PC-9 (cell line): Measurements from ENCODE around the gene TSEN34. TPM values are rescaled to one million over a fixed set of nuclear protein-coding genes. Genes with fewer than 3 reads are reported as not detected.
A peak's percentile ranks its signal among the peaks of the same experiment; 100 is the strongest.
"Not testable (repeated sequence)": the region's sequence is repeated elsewhere in the genome, so short reads cannot be mapped to it uniquely, and the experiment has no call there.

Experiments used
- BruUV-seq: library from RNA; stranded (reverse); fragments of 400-500 nt; replicated peaks from 2 replicates; lab custom pipeline; 2021; lab: Mats Ljungman, UMichigan
- CTCF ChIA-PET: fragments of 300-600 bp; sonication (Branson Sonifier 250); formaldehyde crosslinking; loops from one replicate; lab custom pipeline; 2022; ENCODE audit warnings: antibody characterized with exemption; lab: Charles Lee
- POLR2A ChIA-PET: fragments of 300-600 bp; sonication (Branson Sonifier 250); formaldehyde crosslinking; loops from one replicate; lab custom pipeline; 2022; ENCODE audit warnings: antibody characterized with exemption; ENCODE audit not compliant: unreplicated experiment; lab: Charles Lee
- DNase-seq, 2 experiments: peaks; one replicate each; pipeline versions ENCODE4 v3.0.0 to v3.0.0-alpha.2; 2015 to 2022; ENCODE audit warnings: mixed read lengths in 1 of 2
- H2AFZ ChIP-seq: fragments of 200-600 bp; sonication (generic); 2 replicates; pipeline ENCODE4 v1.8.1; 2017; ENCODE audit warnings: antibody characterized with exemption
- H3F3A ChIP-seq: fragments of 200-600 bp; sonication (generic); 2 replicates; pipeline ENCODE4 v1.8.1; 2017; ENCODE audit warnings: antibody characterized with exemption, mild to moderate bottlenecking, low read depth; ENCODE audit not compliant: insufficient read depth
- H3K27ac ChIP-seq: fragments of 200-600 bp; sonication (generic); 2 replicates; pipeline ENCODE4 v1.6.1; 2016; ENCODE audit warnings: mixed run types
- H3K27me3 ChIP-seq: fragments of 200-600 bp; sonication (generic); 2 replicates; pipeline ENCODE4 v1.6.1; 2016; ENCODE audit warnings: low read depth, mixed run types; ENCODE audit not compliant: insufficient read depth
- H3K36me3 ChIP-seq: fragments of 200-600 bp; sonication (generic); 2 replicates; pipeline ENCODE4 v1.6.1; 2016; ENCODE audit warnings: low read depth, mixed run types
- H3K4me1 ChIP-seq: fragments of 200-600 bp; sonication (generic); replicated peaks from 2 replicates; pipeline ENCODE4 v1.6.1; 2016; ENCODE audit warnings: mixed run types; ENCODE audit not compliant: insufficient read depth
- H3K4me2 ChIP-seq: fragments of 200-600 bp; sonication (generic); 2 replicates; pipeline ENCODE4 v1.6.1; 2017; ENCODE audit warnings: mixed run types
- H3K4me3 ChIP-seq: fragments of 200-600 bp; sonication (generic); 2 replicates; pipeline ENCODE4 v1.6.1; 2016; ENCODE audit warnings: mixed run types
- H3K79me2 ChIP-seq: fragments of 200-600 bp; sonication (generic); 2 replicates; pipeline ENCODE4 v1.6.1; 2017; ENCODE audit warnings: low read depth, mixed run types
- H3K9me2 ChIP-seq: fragments of 200-600 bp; sonication (generic); 2 replicates; pipeline ENCODE4 v1.8.1; 2017; ENCODE audit warnings: mild to moderate bottlenecking; ENCODE audit not compliant: insufficient read depth
- H3K9me3 ChIP-seq: fragments of 200-600 bp; sonication (generic); 2 replicates; pipeline ENCODE4 v1.8.1; 2016; ENCODE audit warnings: low read depth; ENCODE audit not compliant: insufficient read depth
- H4K20me1 ChIP-seq: fragments of 200-600 bp; sonication (generic); 2 replicates; pipeline ENCODE4 v1.8.1; 2017; ENCODE audit not compliant: insufficient read depth
- CTCF ChIP-seq: fragments of 200-600 bp; sonication (generic); conservative IDR thresholded peaks from 2 replicates; pipeline ENCODE4 v1.6.1; 2017; ENCODE audit warnings: mixed run types, antibody characterized with exemption, mild to moderate bottlenecking, moderate library complexity
- EZH2 ChIP-seq: fragments of 200-600 bp; sonication (generic); IDR thresholded peaks from 2 replicates; pipeline ENCODE4 v1.8.0; 2017; ENCODE audit warnings: antibody characterized with exemption, low read depth
- intact Hi-C: fragments of 100-400 bp; cut with micrococcal nuclease; formaldehyde crosslinking; loops from one replicate; pipeline ENCODE4 v1.10.0; 2022; ENCODE audit not compliant: unreplicated experiment
- total RNA-seq: library from RNA; stranded (reverse); gene quantifications from 2 replicates; pipeline ENCODE4 v1.2.3, GENCODE V29; 2021

TSEN34 gene
- total RNA-seq, 1 experiment from 2014 or later = 134 TPM

- peaks cover 15% of the 10 kb centered on the region for H3K4me1 ChIP-seq
- no peaks in the 10 kb centered on the region for H3K9me3 ChIP-seq
- peaks cover 36% of the 10 kb centered on the region for H3K79me2 ChIP-seq
- peaks cover 7% of the 10 kb centered on the region; the same call in 1 of the 2 replicates for H3F3A ChIP-seq
- intact Hi-C loops = no loop called here
- H2AFZ ChIP-seq = no peak overlapping the region
- BruUV-seq = no TSS peak
- H3K4me2 ChIP-seq = peak overlapping the region; percentile 85; the same call in 1 of the 2 replicates
- H3K27ac ChIP-seq = no peak overlapping the region
- H3K4me3 ChIP-seq = no peak overlapping the region
- peaks cover 1% of the 10 kb centered on the region; the same call in 1 of the 2 replicates for H4K20me1 ChIP-seq
- no peaks in the 10 kb centered on the region for H3K9me2 ChIP-seq
- no peaks in the 10 kb centered on the region for H3K27me3 ChIP-seq
- TF ChIP-seq CTCF = no peak
- TF ChIP-seq EZH2 = no peak
- peaks cover 15% of the 10 kb centered on the region for H3K36me3 ChIP-seq
- ChIA-PET POLR2A (interaction anchor here (0.7 to 0.8 kb wide), 2 partner anchors 33 to 316 kb away, joined by 9 to 13 read pairs; partner anchors contain the start of gene LENG1), CTCF (no interaction called here)
- no peak for DNase-seq
Observed at GRCh38 chr19:54193011-54193410, 1.9 kb downstream of the TSEN34 start.

- H3K4me3 ChIP-seq, POLR2A ChIA-PET, H4K20me1 ChIP-seq, H3F3A ChIP-seq, H3K9me2 ChIP-seq, H3K27me3 ChIP-seq, H3K4me2 ChIP-seq, H3K9me3 ChIP-seq, CTCF ChIA-PET, DNase-seq, H3K27ac ChIP-seq, intact Hi-C loops, H2AFZ ChIP-seq, BruUV-seq: not testable (repeated sequence)
- Histone ChIP-seq H3K36me3 (peaks cover 15% of the 10 kb centered on the region), H3K4me1 (peaks cover 14% of the 10 kb centered on the region), H3K79me2 (peaks cover 25% of the 10 kb centered on the region)
Observed at GRCh38 chr19:54194463-54194862, 3.4 kb downstream of the TSEN34 start.

GRCh38 chr19:54196536-54196935 is 5.4 kb downstream of the TSEN34 start:
- BruUV-seq = no TSS peak
- intact Hi-C loops = no loop called here
- Histone ChIP-seq H3F3A (peaks cover 15% of the 10 kb centered on the region), H3K9me2 (no peaks in the 10 kb centered on the region), H3K79me2 (peaks cover 33% of the 10 kb centered on the region), H3K4me2 (no peak overlapping the region), H3K27ac (no peak overlapping the region), H3K36me3 (peaks cover 20% of the 10 kb centered on the region), H4K20me1 (peaks cover 5% of the 10 kb centered on the region), H2AFZ (no peak overlapping the region), H3K4me1 (peaks cover 14% of the 10 kb centered on the region), H3K27me3 (no peaks in the 10 kb centered on the region), H3K4me3 (no peak overlapping the region), H3K9me3 (no peaks in the 10 kb centered on the region)
- ChIA-PET CTCF (no interaction called here), POLR2A (no interaction called here)
- TF ChIP-seq CTCF (no peak), EZH2 (no peak)
- no peak for DNase-seq

DNA sequence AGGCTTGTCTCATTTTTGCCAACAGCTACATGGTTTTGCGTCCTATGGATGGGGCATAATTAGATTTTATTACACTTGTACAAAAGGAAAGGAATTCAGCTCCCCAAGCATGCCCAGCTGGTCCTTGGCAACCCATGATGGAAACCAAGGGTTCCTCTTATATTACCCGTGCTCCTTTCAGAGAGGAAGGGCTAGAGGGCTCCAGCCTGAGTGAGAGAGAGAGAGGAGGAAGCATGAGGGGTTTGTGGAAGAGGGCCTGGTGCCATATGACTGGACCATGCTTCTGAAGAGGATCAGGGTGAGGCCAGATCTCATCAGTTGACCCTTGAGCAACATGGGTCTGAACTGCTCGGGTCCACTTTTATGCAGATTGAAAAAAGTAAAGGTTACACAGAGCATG is 6.0 kb downstream of the TSEN34 start:
- no peak overlapping the region for H2AFZ ChIP-seq
- CTCF ChIA-PET = no interaction called here
- H4K20me1 ChIP-seq = peaks cover 11% of the 10 kb centered on the region
- H3K27me3 ChIP-seq = no peaks in the 10 kb centered on the region
- TF ChIP-seq EZH2 (no peak), CTCF (no peak)
- BruUV-seq = no TSS peak
- H3F3A ChIP-seq = peaks cover 21% of the 10 kb centered on the region
- no peaks in the 10 kb centered on the region for H3K9me2 ChIP-seq
- H3K9me3 ChIP-seq = no peaks in the 10 kb centered on the region
- POLR2A ChIA-PET = no interaction called here
- no peak overlapping the region for H3K4me2 ChIP-seq
- no peak overlapping the region for H3K27ac ChIP-seq
- peaks cover 33% of the 10 kb centered on the region for H3K79me2 ChIP-seq
- H3K4me3 ChIP-seq = no peak overlapping the region
- intact Hi-C loops = no loop called here
- DNase-seq = no peak
- H3K36me3 ChIP-seq = peaks cover 26% of the 10 kb centered on the region
- peaks cover 17% of the 10 kb centered on the region for H3K4me1 ChIP-seq
